Measurements from ENCODE around the gene SEMA5A. TPM values are rescaled to one million over a fixed set of nuclear protein-coding genes. Genes with fewer than 3 reads are reported as not detected.

Gene SEMA5A
- total and polyA plus RNA-seq, 2 of the 8 experiments (the other 6 are each of a cell fraction or from before 2014, with no cell fraction given), result 5.3 to 8.9 TPM

- no peak overlapping the region for H4K8ac ChIP-seq (ENCODE audit: extremely low read depth, insufficient read depth, low read length)
- H2BK12ac ChIP-seq (ENCODE audit: low read depth, low read length), result no peak overlapping the region
- H2BK5ac ChIP-seq (ENCODE audit: low read depth, low read length), result no peak overlapping the region
- H3K79me2 ChIP-seq (ENCODE audit: control insufficient read depth in 1 of 2, insufficient read depth in 2 of 2, low read length in 2 of 2), result no peaks in the 10 kb centered on the region
- no peak overlapping the region for H2BK120ac ChIP-seq (replicated peaks; ENCODE audit: low read depth, low read length)
- H4K5ac ChIP-seq (ENCODE audit: insufficient read length, low read depth, low read length), result no peak overlapping the region
- no peak overlapping the region for H3K18ac ChIP-seq (ENCODE audit: extremely low read depth, low read length)
- no peak overlapping the region for H3K9ac ChIP-seq (replicated peaks in 1 of 4; ENCODE audit: extremely low read depth in 1 of 4, low read depth in 3 of 4, low read length in 3 of 4)
- no peak overlapping the region for H3K4me2 ChIP-seq (ENCODE audit: insufficient read depth in 1 of 2, low read depth in 2 of 2, low read length in 2 of 2)
- no peak overlapping the region for H3K4ac ChIP-seq (replicated peaks; ENCODE audit: insufficient read length, low read depth, low read length)
- H3K56ac ChIP-seq (replicated peaks; ENCODE audit: insufficient read length, low read depth, low read length), result no peak overlapping the region
- H3K14ac ChIP-seq (ENCODE audit: insufficient read length), result no peak overlapping the region
- 98% methylated on average over 3 of the region's 3 CpGs; no CpG with 5 or more reads in 1 of the 2 experiments for WGBS, 2 experiments (ENCODE audit: extremely low coverage in 1 of 2, insufficient coverage in 1 of 2, insufficient read length in 1 of 2, insufficient replicate concordance in 2 of 2, low coverage in 1 of 2, low lambda C conversion rate in 2 of 2, missing lambda C conversion rate in 1 of 2)
- H3K36me3 ChIP-seq (ENCODE audit: control insufficient read depth in 2 of 4, insufficient read depth in 4 of 4, low read length in 3 of 4), result no peaks in the 10 kb centered on the region
- H3K4me3 ChIP-seq (ENCODE audit: extremely low read depth in 1 of 4, insufficient read depth in 2 of 4, low read depth in 3 of 4, low read length in 4 of 4), result no peak overlapping the region
- no peak for TF ChIP-seq NRF1 (IDR thresholded peaks at IDR 0.05; ENCODE audit: low read depth, low read length)
- no peak for TF ChIP-seq MAX (IDR thresholded peaks at IDR 0.05)
- no peak for TF ChIP-seq SAP30 (IDR thresholded peaks at IDR 0.05; ENCODE audit: insufficient read depth, insufficient replicate concordance, low read length)
- no peak for TF ChIP-seq EGR1 (IDR thresholded peaks at IDR 0.05; ENCODE audit: borderline replicate concordance, low read depth, low read length)
- no peak for TF ChIP-seq RBBP5 (IDR thresholded peaks at IDR 0.05; ENCODE audit: borderline replicate concordance, low read depth, low read length)
- TF ChIP-seq, protein P1, sequence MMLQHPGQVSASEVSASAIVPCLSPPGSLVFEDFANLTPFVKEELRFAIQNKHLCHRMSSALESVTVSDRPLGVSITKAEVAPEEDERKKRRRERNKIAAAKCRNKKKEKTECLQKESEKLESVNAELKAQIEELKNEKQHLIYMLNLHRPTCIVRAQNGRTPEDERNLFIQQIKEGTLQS (IDR thresholded peaks at IDR 0.05; ENCODE audit: insufficient read depth, low read depth, low read length), result no peak
- no peak for TF ChIP-seq MAFK (IDR thresholded peaks at IDR 0.05; ENCODE audit: low read depth, low read length)
- TF ChIP-seq SP2 (IDR thresholded peaks at IDR 0.05; ENCODE audit: low read length), result no peak
- H4K20me1 ChIP-seq (replicated peaks in 1 of 2; ENCODE audit: control insufficient read depth in 1 of 2, insufficient read depth in 2 of 2, low read length in 2 of 2), result no peaks in the 10 kb centered on the region
- H2BK15ac ChIP-seq (ENCODE audit: low read length), result no peak overlapping the region
- no peaks in the 10 kb centered on the region for H3K9me3 ChIP-seq (ENCODE audit: insufficient read depth in 2 of 2, low read depth in 1 of 2, low read length in 1 of 2)
- H3K79me1 ChIP-seq (ENCODE audit: low read depth, low read length), result no peaks in the 10 kb centered on the region
- no peaks in the 10 kb centered on the region for H3K23me2 ChIP-seq (ENCODE audit: low read depth, low read length)
- no peak overlapping the region for H2AFZ ChIP-seq (ENCODE audit: low read length)
- no peak overlapping the region for H3K27ac ChIP-seq (ENCODE audit: low read depth, low read length)
- DNase-seq (ENCODE audit: low read depth in 1 of 2, low spot score in 2 of 2) (no peak), FAIRE-seq (no peak)
- H4K91ac ChIP-seq (replicated peaks; ENCODE audit: insufficient read length, low read length), result no peak overlapping the region
- POLR2A ChIA-PET (ENCODE audit: partially characterized antibody), result no interaction called here
- CTCF ChIA-PET (ENCODE audit: partially characterized antibody), result interaction anchor here (0.6 kb wide), 1 partner anchor 228 kb away, joined by 3 read pairs; no protein-coding TSS in a partner anchor
- no peaks in the 10 kb centered on the region for H3K4me1 ChIP-seq (replicated peaks in 1 of 4; ENCODE audit: control insufficient read depth in 3 of 4, insufficient read depth in 4 of 4, low read length in 3 of 4)
- no peak overlapping the region for H3K23ac ChIP-seq (ENCODE audit: insufficient read length)
- H2AK5ac ChIP-seq (ENCODE audit: low read depth, low read length), result no peak overlapping the region
- no peaks in the 10 kb centered on the region for H3K27me3 ChIP-seq (replicated peaks in 1 of 4; ENCODE audit: control insufficient read depth in 3 of 4, extremely low read depth in 1 of 4, insufficient read depth in 3 of 4, low read length in 3 of 4)
- no peak overlapping the region for H2BK20ac ChIP-seq (ENCODE audit: low read length)
Measured at GRCh38 chr5:9057406-9058000, 488.4 kb downstream of the SEMA5A start.

Measured in H1 (cell line).